Lower leg skin (tissue), 3 donors: ENCODE results near the gene ANKRD62.

ENCODE experiments used
- POLR2A ChIP-seq, 2 donors: fragments of 450-650 bp; IDR thresholded peaks; one replicate each; pipeline ENCODE4 v1.6.1; 2016 to 2017; ENCODE audit warnings: antibody characterized with exemption in 2 of 2, mild to moderate bottlenecking in 1 of 2, moderate library complexity in 1 of 2
- TF ChIP-seq, protein P1 (sequence below), 3 donors: fragments of 450-650 bp; IDR thresholded peaks; one replicate each; pipeline ENCODE4 v1.5.1; 2016; ENCODE audit warnings: antibody characterized with exemption in 3 of 3, mild to moderate bottlenecking in 3 of 3, moderate library complexity in 2 of 3

DNA sequence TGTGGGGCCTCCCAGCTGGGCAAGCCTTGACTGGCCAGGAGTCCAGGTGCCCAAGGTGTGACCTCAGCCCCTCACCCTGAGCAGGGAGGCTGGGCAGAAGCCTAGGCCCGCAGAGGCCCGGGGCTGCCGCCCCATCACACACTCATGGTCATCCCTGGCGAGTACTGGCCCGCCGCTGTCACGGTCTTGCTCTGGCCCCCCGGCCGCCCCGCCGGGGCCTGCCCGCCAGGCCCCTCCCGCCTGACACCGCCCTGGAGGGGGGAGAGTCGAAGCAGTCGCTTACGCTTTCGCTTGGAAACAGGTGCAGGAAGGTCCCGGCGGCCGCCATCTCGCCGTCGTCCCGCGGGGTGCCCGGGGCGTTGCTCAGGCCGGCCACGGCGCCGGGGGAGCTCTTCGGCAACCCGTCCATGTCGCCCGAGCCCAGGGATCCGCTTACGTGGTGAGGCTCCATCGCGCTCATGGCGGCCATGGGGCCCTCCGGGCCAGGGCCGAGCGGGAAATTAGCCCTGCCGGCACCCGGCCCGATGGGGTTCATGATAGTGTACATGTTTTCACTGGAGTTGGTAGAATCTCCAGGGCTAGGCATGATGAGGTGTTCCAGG, 26.6 kb upstream of the ANKRD62 start:
- TF ChIP-seq, protein P1, sequence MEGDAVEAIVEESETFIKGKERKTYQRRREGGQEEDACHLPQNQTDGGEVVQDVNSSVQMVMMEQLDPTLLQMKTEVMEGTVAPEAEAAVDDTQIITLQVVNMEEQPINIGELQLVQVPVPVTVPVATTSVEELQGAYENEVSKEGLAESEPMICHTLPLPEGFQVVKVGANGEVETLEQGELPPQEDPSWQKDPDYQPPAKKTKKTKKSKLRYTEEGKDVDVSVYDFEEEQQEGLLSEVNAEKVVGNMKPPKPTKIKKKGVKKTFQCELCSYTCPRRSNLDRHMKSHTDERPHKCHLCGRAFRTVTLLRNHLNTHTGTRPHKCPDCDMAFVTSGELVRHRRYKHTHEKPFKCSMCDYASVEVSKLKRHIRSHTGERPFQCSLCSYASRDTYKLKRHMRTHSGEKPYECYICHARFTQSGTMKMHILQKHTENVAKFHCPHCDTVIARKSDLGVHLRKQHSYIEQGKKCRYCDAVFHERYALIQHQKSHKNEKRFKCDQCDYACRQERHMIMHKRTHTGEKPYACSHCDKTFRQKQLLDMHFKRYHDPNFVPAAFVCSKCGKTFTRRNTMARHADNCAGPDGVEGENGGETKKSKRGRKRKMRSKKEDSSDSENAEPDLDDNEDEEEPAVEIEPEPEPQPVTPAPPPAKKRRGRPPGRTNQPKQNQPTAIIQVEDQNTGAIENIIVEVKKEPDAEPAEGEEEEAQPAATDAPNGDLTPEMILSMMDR (IDR thresholded peaks at IDR 0.05): no peak
- no peak for TF ChIP-seq POLR2A (IDR thresholded peaks at IDR 0.05)
